HG02943 (cell line): ENCODE results near the gene CAPS2.
A peak's percentile ranks its signal among the peaks of the same experiment; 100 is the strongest.

ENCODE experiments used
- ATAC-seq: cut with Tn5 transposase; IDR thresholded peaks from one replicate; pipeline ENCODE4 v1.9.1; 2021; ENCODE audit warnings: mild to moderate bottlenecking, low read depth, moderate library complexity; ENCODE audit not compliant: unreplicated experiment

Gene CAPS2

GRCh38 chr12:75305412-75306332, 24.5 kb downstream of the CAPS2 start:
- no peak for ATAC-seq

GRCh38 chr12:75302781-75303180, 27.3 kb downstream of the CAPS2 start:
- ATAC-seq = no peak

GRCh38 chr12:75302225-75302624, 27.9 kb downstream of the CAPS2 start:
- no peak for ATAC-seq

- no peak for ATAC-seq
Observed at GRCh38 chr12:75294797-75295196, 35.3 kb downstream of the CAPS2 start.

- ATAC-seq = no peak
Observed at GRCh38 chr12:75294336-75294735, 35.8 kb downstream of the CAPS2 start.

- no peak for ATAC-seq
Observed at GRCh38 chr12:75291014-75291413, 39.1 kb downstream of the CAPS2 start.

- ATAC-seq = no peak
Observed at GRCh38 chr12:75289753-75290152, 40.4 kb downstream of the CAPS2 start.

DNA sequence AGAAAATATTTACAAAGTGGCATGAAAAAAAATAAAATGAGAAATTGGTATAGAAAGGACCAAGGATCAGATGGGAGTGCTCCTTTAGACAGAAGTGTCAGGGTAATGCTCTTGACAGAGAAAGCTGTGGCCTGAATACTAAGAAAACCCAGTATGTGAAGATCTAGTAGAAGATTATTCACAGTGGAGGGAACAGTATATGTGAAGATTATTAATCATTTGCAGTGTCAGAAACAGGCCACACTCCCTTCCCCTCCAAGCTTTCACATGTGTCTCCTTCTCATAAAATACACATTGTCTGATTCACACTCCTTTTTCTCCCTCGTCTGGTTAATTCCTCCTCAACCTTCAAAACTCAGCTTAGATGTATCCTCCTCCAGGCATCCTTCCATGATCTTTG, 41.3 kb downstream of the CAPS2 start:
- no peak for ATAC-seq

DNA sequence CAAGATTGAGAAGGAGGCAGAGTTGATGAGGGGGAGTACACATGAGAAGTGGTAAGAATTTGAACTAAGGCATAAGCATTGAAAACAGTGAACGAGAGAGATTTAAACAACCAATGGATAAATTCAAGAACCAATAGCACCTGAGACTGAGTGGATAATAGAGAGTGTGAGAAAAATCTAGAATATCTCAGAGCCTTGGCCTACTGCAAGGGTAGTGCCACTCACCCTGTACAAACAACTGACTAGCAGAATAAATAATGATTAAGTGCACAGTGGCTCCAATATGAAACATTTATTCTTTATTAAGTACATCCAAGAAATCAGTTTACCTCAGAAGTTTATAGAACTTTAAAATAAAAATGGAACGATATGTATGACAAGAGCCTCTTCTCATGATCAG, 54.4 kb downstream of the CAPS2 start:
- ATAC-seq = no peak

- ATAC-seq = no peak
Observed at GRCh38 chr12:75271576-75271975, 58.5 kb downstream of the CAPS2 start.

DNA sequence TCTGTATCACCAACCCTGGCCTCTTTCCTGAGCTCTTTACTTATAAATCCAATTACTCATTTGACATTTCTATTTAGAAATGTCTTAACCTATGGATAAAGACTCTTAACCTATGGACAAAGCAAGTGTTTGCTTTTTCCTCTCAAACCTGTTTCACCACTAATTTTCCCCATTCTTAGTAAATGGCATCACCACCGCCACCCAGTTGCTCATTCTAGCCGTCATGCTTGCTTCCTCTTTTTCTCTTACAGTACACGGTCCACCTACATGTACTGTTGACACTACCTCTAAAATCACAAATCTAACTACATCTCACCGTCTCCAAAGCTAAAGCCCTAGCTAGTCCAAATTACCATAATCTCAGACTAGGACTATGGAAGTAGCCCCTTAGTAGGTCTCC, 60.0 kb downstream of the CAPS2 start:
- ATAC-seq = no peak

DNA sequence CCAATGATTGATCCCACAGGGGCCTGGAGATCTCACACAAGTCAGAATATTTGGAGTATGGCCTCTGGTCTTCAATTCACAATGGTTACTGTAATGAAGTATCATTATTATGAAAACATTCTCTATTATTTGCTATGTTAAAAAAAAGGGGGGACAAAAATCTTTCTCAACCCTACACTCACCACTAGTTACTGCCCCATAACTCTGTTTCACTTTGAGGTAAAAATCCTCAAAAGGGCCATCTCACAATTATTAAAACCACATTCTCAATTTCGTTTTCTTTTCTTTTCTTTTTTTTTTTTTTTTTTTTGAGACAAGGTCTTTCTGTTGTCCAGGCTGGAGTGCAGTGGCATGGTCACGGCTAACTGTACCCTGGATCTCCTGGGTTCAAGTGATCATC, 60.9 kb downstream of the CAPS2 start:
- ATAC-seq = peak; percentile 59

- ATAC-seq = no peak
Observed at GRCh38 chr12:75260316-75260715, 69.8 kb downstream of the CAPS2 start.

DNA sequence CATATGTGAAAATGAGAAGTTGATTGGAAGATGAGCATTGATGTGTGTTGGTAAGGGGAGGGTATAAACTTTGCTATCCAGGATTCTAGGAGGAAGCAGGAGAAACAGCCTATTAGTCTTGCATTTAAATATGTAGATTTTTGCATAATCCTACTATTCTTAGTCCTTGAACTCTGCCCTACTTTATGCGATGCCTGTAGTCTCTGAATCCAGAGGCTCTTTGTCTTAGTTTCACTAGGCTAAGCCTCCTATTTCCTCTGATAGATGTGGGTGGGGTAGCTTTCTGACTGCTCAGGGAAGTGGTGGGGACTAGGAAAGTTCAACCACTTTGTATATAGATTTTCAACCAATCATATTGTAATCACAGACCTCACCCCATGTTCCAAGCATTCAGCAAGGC, 71.0 kb downstream of the CAPS2 start:
- ATAC-seq = no peak

- ATAC-seq = no peak
Observed at GRCh38 chr12:75257510-75257909, 72.6 kb downstream of the CAPS2 start.

DNA sequence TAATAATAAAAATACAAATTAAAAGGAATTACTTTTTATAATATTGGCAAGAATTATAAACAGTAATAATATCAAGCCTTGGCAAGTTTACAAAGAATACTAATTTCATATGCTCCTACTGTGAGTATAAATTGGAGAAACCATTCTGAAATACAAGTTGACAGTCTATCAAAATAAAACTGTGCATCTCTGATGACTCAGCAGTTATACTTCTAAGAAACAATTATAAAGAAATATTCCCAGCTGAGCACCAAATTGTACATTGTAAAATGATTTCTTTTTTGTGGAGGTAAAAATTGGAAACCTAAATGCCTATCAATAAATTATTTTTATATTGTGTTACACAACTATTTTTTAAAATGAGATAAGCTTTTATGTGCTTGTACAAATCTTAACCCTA, 85.0 kb downstream of the CAPS2 start:
- no peak for ATAC-seq

GRCh38 chr12:75239987-75240386, 90.1 kb downstream of the CAPS2 start:
- peak; percentile 65 for ATAC-seq

DNA sequence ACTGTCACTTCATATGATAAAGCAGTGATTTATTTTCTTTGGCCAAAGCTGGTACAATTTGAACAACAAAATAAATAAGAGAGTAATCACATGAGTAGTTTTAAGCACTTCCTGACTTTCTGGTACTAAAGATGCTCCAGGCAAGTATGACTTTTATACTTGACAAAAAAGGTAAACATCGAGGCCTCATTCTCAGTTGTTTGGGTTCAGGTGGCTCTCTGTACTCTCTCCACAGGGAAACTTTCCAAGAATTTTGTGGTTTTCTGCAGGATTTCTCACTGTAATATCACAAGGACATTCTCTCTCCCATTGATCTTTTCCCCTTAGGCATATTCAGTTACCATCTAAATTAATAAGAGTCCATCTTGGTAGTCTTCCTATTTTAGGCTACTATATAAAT, 93.9 kb downstream of the CAPS2 start:
- no peak for ATAC-seq

GRCh38 chr12:75227132-75227531, 103.0 kb downstream of the CAPS2 start:
- ATAC-seq = no peak
